Esophagus muscularis mucosa (tissue), 4 donors: ENCODE results near the gene ARRDC4.

Source experiments
- EP300 ChIP-seq: sonication (generic); formaldehyde crosslinking; IDR thresholded peaks from one replicate; pipeline ENCODE4 v1.6.1; 2017; ENCODE audit warnings: antibody characterized with exemption
- POLR2A ChIP-seq: fragments of 450-650 bp; IDR thresholded peaks from one replicate; pipeline ENCODE4 v1.6.1; 2017; ENCODE audit warnings: antibody characterized with exemption, moderate library complexity, mild to moderate bottlenecking, low read depth
- POLR2AphosphoS5 ChIP-seq, 2 donors: sonication (generic); formaldehyde crosslinking; IDR thresholded peaks; one replicate each; pipeline ENCODE4 v1.6.1; 2017; ENCODE audit warnings: antibody characterized with exemption in 2 of 2
- TF ChIP-seq, protein P1 (sequence below), 3 experiments: fragments of 200-600 bp in 2 of 3; fragments of 450-650 bp in 1 of 3; sonication (generic) in 2 of 3; IDR thresholded peaks; one replicate each; pipeline ENCODE4 v1.5.1; 2017 to 2019; ENCODE audit warnings: antibody characterized with exemption in 3 of 3, mild to moderate bottlenecking in 2 of 3, moderate library complexity in 1 of 3

DNA sequence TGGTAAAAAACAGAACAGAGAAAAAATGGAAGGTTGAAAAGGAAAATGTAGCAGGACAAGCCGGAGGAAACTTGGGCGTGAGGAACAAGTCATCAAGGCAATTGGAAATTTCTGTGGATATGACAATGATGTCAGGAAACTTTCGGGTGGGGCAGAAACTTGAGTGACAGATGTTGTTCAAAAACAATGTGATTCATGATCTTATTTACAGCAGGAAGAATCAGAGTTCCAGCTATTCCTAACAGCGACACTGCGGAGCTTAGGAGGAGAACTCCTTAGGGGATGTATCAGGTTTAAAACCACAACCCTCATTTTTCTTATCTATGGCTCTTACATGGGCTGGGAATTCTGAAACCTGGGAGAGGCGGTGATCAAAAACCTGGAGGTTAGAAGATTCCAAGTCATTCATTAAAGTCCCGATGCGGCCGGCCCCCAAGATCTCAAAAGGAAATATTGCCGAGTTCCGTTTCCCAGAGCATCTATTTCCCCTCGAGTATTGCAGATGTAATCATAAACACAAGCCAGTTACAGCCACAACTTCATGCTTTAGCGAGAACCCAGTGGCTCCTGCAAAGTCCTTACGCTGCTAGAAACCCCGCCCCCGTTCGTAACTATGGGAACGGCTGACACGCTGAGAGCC is 659 bp upstream of the ARRDC4 start:
- TF ChIP-seq POLR2A (no peak), POLR2AphosphoS5 (IDR thresholded peaks at IDR 0.05) (no peak), EP300 (no peak)
- TF ChIP-seq, protein P1, sequence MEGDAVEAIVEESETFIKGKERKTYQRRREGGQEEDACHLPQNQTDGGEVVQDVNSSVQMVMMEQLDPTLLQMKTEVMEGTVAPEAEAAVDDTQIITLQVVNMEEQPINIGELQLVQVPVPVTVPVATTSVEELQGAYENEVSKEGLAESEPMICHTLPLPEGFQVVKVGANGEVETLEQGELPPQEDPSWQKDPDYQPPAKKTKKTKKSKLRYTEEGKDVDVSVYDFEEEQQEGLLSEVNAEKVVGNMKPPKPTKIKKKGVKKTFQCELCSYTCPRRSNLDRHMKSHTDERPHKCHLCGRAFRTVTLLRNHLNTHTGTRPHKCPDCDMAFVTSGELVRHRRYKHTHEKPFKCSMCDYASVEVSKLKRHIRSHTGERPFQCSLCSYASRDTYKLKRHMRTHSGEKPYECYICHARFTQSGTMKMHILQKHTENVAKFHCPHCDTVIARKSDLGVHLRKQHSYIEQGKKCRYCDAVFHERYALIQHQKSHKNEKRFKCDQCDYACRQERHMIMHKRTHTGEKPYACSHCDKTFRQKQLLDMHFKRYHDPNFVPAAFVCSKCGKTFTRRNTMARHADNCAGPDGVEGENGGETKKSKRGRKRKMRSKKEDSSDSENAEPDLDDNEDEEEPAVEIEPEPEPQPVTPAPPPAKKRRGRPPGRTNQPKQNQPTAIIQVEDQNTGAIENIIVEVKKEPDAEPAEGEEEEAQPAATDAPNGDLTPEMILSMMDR (IDR thresholded peaks at IDR 0.05) = no peak
